SK-N-SH (cell line): ENCODE data around the gene DGKH. TPM values are rescaled to one million over a fixed set of nuclear protein-coding genes. Genes with fewer than 3 reads are reported as not detected.

Experiments used
- CTCF ChIA-PET: fragments of 300-600, 350-600 bp; formaldehyde crosslinking; extraction: SDS; loops from one replicate; lab custom pipeline; 2021; lab: Yijun Ruan, JAX
- POLR2A ChIA-PET: fragments of 350-600 bp; sonication (Branson Sonifier 250); formaldehyde crosslinking; extraction: SDS; loops from one replicate; lab custom pipeline; 2020; ENCODE audit warnings: antibody characterized with exemption, inconsistent platforms; lab: Yijun Ruan, JAX
- DNase-seq: peaks from one replicate; pipeline ENCODE4 v3.0.0; 2012
- H2AFZ ChIP-seq: fragments of 200-600 bp; sonication (generic); 2 replicates; pipeline ENCODE4 v1.8.1; 2016; ENCODE audit warnings: antibody characterized with exemption, mild to moderate bottlenecking, low read depth
- H3F3A ChIP-seq: fragments of 200-600 bp; sonication (generic); replicated peaks from 2 replicates; pipeline ENCODE3; 2016; ENCODE audit warnings: antibody characterized with exemption, mild to moderate bottlenecking; ENCODE audit not compliant: insufficient read depth
- H3K27ac ChIP-seq, 2 experiments: fragments of 200-500 bp in 1 of 2; fragments of 200-600 bp in 1 of 2; sonication (Bioruptor generic) in 1 of 2; sonication (generic), shearing (Covaris generic) in 1 of 2; 2 replicates each; pipeline versions ENCODE4 v1.5.1 to v1.6.1; 2014 to 2016; ENCODE audit warnings: low read depth in 2 of 2, inconsistent platforms in 1 of 2, low read length in 1 of 2, mild to moderate bottlenecking in 1 of 2, mixed read lengths in 1 of 2
- H3K27me3 ChIP-seq: fragments of 200-600 bp; sonication (generic), shearing (Covaris generic); 2 replicates; pipeline ENCODE4 v1.6.1; 2016; ENCODE audit warnings: mixed run types; ENCODE audit not compliant: insufficient read depth
- H3K36me3 ChIP-seq, 2 experiments: fragments of 200-500 bp in 1 of 2; fragments of 200-600 bp in 1 of 2; sonication (Bioruptor generic) in 1 of 2; sonication (generic) in 1 of 2; replicated peaks in 1 of 2; 2 replicates each; pipeline versions ENCODE3 to v1.5.1; 2014 to 2016; ENCODE audit warnings: low read length in 1 of 2, mild to moderate bottlenecking in 1 of 2; ENCODE audit not compliant: insufficient read depth in 2 of 2, control insufficient read depth in 1 of 2
- H3K4me1 ChIP-seq, 2 experiments: fragments of 200-500 bp in 1 of 2; fragments of 200-600 bp in 1 of 2; sonication (Bioruptor generic) in 1 of 2; sonication (generic), shearing (Covaris generic) in 1 of 2; 2 replicates each; pipeline versions ENCODE4 v1.5.1 to v1.6.1; 2014 to 2016; ENCODE audit warnings: low read depth in 1 of 2, low read length in 1 of 2, mixed run types in 1 of 2; ENCODE audit not compliant: insufficient read depth in 2 of 2, control insufficient read depth in 1 of 2
- H3K4me2 ChIP-seq: fragments of 200-600 bp; sonication (generic), shearing (Covaris generic); 2 replicates; pipeline ENCODE4 v1.6.1; 2017; ENCODE audit warnings: mixed run types
- H3K4me3 ChIP-seq, 2 experiments: fragments of 200-500 bp in 1 of 2; fragments of 200-600 bp in 1 of 2; sonication (Bioruptor generic) in 1 of 2; sonication (generic), shearing (Covaris generic) in 1 of 2; 2 replicates each; pipeline versions ENCODE4 v1.5.1 to v1.8.1; 2014 to 2016; ENCODE audit warnings: low read depth in 2 of 2, inconsistent platforms in 1 of 2, low read length in 1 of 2, mild to moderate bottlenecking in 1 of 2, mixed read lengths in 1 of 2, moderate library complexity in 1 of 2
- H3K79me2 ChIP-seq: fragments of 200-600 bp; sonication (generic); 2 replicates; pipeline ENCODE4 v1.8.1; 2017; ENCODE audit warnings: mild to moderate bottlenecking; ENCODE audit not compliant: insufficient read depth
- H3K9ac ChIP-seq: fragments of 200-600 bp; sonication (generic); 2 replicates; pipeline ENCODE4 v1.6.1; 2017; ENCODE audit warnings: mixed run types
- H3K9me2 ChIP-seq: fragments of 200-600 bp; sonication (generic); 2 replicates; pipeline ENCODE4 v1.6.1; 2017; ENCODE audit warnings: mixed run types
- H3K9me3 ChIP-seq: fragments of 200-600 bp; sonication (generic); 2 replicates; pipeline ENCODE4 v1.6.1; 2017; ENCODE audit warnings: mixed run types, mild to moderate bottlenecking, moderate library complexity
- H4K20me1 ChIP-seq: fragments of 200-600 bp; sonication (generic); 2 replicates; pipeline ENCODE4 v1.6.1; 2017; ENCODE audit warnings: mild to moderate bottlenecking, mixed run types; ENCODE audit not compliant: insufficient read depth
- ELF1 ChIP-seq: IDR thresholded peaks from 2 replicates; pipeline ENCODE4 v1.4.0; 2012
- EP300 ChIP-seq, 2 experiments: IDR thresholded peaks; 2 replicates each; pipeline versions ENCODE4 v1.4.0 to v1.6.1; 2012; ENCODE audit warnings: borderline replicate concordance in 1 of 2, low read depth in 1 of 2, low read length in 1 of 2
- FOXJ3 ChIP-seq: sonication (generic); formaldehyde crosslinking; IDR thresholded peaks from 2 replicates; pipeline ENCODE4 v1.5.1; 2020; ENCODE audit warnings: mild to moderate bottlenecking, missing genetic modification reagents
- FOXM1 ChIP-seq: IDR thresholded peaks from 2 replicates; pipeline ENCODE4 v1.4.0; 2012; ENCODE audit warnings: low read depth, mild to moderate bottlenecking
- GABPA ChIP-seq: IDR thresholded peaks from 2 replicates; pipeline ENCODE4 v1.4.0; 2012; ENCODE audit warnings: low read depth, mild to moderate bottlenecking
- IRF3 ChIP-seq: fragments of 150-350 bp; IDR thresholded peaks from 2 replicates; pipeline ENCODE4 v1.6.1; 2016; ENCODE audit warnings: mild to moderate bottlenecking, low read depth, low read length
- JUND ChIP-seq: IDR thresholded peaks from 2 replicates; pipeline ENCODE4 v1.4.0; 2012
- MEF2A ChIP-seq: IDR thresholded peaks from 2 replicates; pipeline ENCODE4 v1.4.0; 2012; ENCODE audit warnings: low read depth, borderline replicate concordance
- NFIC ChIP-seq: IDR thresholded peaks from 2 replicates; pipeline ENCODE4 v1.4.0; 2012; ENCODE audit warnings: borderline replicate concordance
- NRF1 ChIP-seq: IDR thresholded peaks from 2 replicates; pipeline ENCODE4 v1.6.1; 2012; ENCODE audit warnings: low read depth, mild to moderate bottlenecking, low read length
- POLR2AphosphoS5 ChIP-seq: IDR thresholded peaks from 2 replicates; pipeline ENCODE4 v1.6.1; 2012; ENCODE audit warnings: low read depth, low read length
- RAD21 ChIP-seq: IDR thresholded peaks from 2 replicates; pipeline ENCODE4 v1.6.1; 2012; ENCODE audit warnings: mild to moderate bottlenecking, low read length
- REST ChIP-seq: IDR thresholded peaks from 2 replicates; pipeline ENCODE4 v1.6.1; 2012; ENCODE audit warnings: mild to moderate bottlenecking, low read depth, low read length, moderate library complexity
- RXRA ChIP-seq: IDR thresholded peaks from 2 replicates; pipeline ENCODE4 v1.4.0; 2012; ENCODE audit warnings: low read depth, mild to moderate bottlenecking, borderline replicate concordance
- TCF12 ChIP-seq: IDR thresholded peaks from 2 replicates; pipeline ENCODE4 v1.4.0; 2012
- USF1 ChIP-seq: IDR thresholded peaks from 2 replicates; pipeline ENCODE4 v1.4.0; 2012; ENCODE audit warnings: low read depth, borderline replicate concordance
- YY1 ChIP-seq: IDR thresholded peaks from 2 replicates; pipeline ENCODE4 v1.4.0; 2012; ENCODE audit warnings: low read depth, mild to moderate bottlenecking
- WGBS: methylation state at CpG from one replicate; pipeline ENCODE4 v1.1.6; 2017; ENCODE audit warnings: low lambda C conversion rate; 5-methylcytosine and 5-hydroxymethylcytosine counted together
- polyA plus RNA-seq, 3 experiments: library from polyadenylated mRNA; depleted of rRNA; stranded (reverse); fragments of >200 nt; gene quantifications; 2 replicates each; pipeline ENCODE4 v1.2.3, GENCODE V29; 2012
- TF ChIP-seq, protein P1 (sequence below): fragments of 150-350 bp; IDR thresholded peaks from 2 replicates; pipeline ENCODE4 v1.6.1; 2017; ENCODE audit warnings: antibody characterized with exemption, low read length, low read depth, borderline replicate concordance
- TF ChIP-seq, protein P2 (sequence below): IDR thresholded peaks from 2 replicates; pipeline ENCODE4 v1.4.0; 2012; ENCODE audit warnings: low read depth

The DGKH gene
- polyA plus RNA-seq, 1 of the 3 experiments (the other 2 are of a cell fraction): 2.5 TPM

GRCh38 chr13:42275098-42275471 is 226.6 kb downstream of the DGKH start:
- TF ChIP-seq MEF2A (no peak), FOXJ3 (CRISPR knock-in tag) (no peak), NRF1 (no peak), TCF12 (no peak), RXRA (no peak), JUND (no peak), NFIC (no peak), FOXM1 (no peak), GABPA (no peak), RAD21 (no peak), ELF1 (no peak), EP300 (IDR thresholded peaks at IDR 0.05; ENCODE audit: borderline replicate concordance in 1 of 2, low read depth in 1 of 2, low read length in 1 of 2) (no peak), REST (no peak), POLR2AphosphoS5 (no peak), IRF3 (no peak), USF1 (no peak), YY1 (no peak)
- TF ChIP-seq, protein P1, sequence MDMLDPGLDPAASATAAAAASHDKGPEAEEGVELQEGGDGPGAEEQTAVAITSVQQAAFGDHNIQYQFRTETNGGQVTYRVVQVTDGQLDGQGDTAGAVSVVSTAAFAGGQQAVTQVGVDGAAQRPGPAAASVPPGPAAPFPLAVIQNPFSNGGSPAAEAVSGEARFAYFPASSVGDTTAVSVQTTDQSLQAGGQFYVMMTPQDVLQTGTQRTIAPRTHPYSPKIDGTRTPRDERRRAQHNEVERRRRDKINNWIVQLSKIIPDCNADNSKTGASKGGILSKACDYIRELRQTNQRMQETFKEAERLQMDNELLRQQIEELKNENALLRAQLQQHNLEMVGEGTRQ: no peak
- TF ChIP-seq, protein P2, sequence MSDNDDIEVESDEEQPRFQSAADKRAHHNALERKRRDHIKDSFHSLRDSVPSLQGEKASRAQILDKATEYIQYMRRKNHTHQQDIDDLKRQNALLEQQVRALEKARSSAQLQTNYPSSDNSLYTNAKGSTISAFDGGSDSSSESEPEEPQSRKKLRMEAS: no peak
- TF ChIP-seq, all 33 proteins: peak for 0
- no peaks in the 10 kb centered on the region; the same call in 1 of the 2 replicates for H4K20me1 ChIP-seq
- WGBS: 93% methylated on average over 2 of the region's 2 CpGs
- ChIA-PET CTCF (interaction anchor here (0.9 kb wide), 1 partner anchor 15 kb away, joined by 3 read pairs; no protein-coding TSS in a partner anchor), POLR2A (no interaction called here)
- H3K4me3 ChIP-seq: no peak overlapping the region
- H3K27me3 ChIP-seq: no peaks in the 10 kb centered on the region
- peaks cover 0 to 10% of the 10 kb centered on the region in 2 experiments; a peak in 3 of 4 replicates for H3K4me1 ChIP-seq
- peaks cover 12% of the 10 kb centered on the region for H3F3A ChIP-seq
- H2AFZ ChIP-seq: no peak overlapping the region
- peaks cover 68% of the 10 kb centered on the region for H3K79me2 ChIP-seq
- no peaks in the 10 kb centered on the region for H3K9me3 ChIP-seq
- DNase-seq: no peak
- peaks cover 0 to 3% of the 10 kb centered on the region in 2 experiments for H3K36me3 ChIP-seq
- H3K4me2 ChIP-seq: no peak overlapping the region
- H3K9me2 ChIP-seq: no peaks in the 10 kb centered on the region
- no peak overlapping the region for H3K27ac ChIP-seq
- H3K9ac ChIP-seq: no peak overlapping the region
